Panc1 (cell line): ENCODE data around the gene PREP. TPM values are rescaled to one million over a fixed set of nuclear protein-coding genes. Genes with fewer than 3 reads are reported as not detected.

Experiments
- ATAC-seq: fragments of 200-7000 bp; cut with Tn5 transposase; 2 replicates; pipeline ENCODE4 v1.9.1; 2020; ENCODE audit warnings: mild to moderate bottlenecking, moderate library complexity
- BruUV-seq: library from RNA; stranded (reverse); fragments of 400-500 nt; replicated peaks from 2 replicates; lab custom pipeline; 2021; lab: Mats Ljungman, UMichigan
- CTCF ChIA-PET: fragments of 300-600 bp; sonication (Branson Sonifier 250); formaldehyde crosslinking; loops from one replicate; lab custom pipeline; 2022; ENCODE audit warnings: antibody characterized with exemption; lab: Charles Lee
- POLR2A ChIA-PET: fragments of 300-600 bp; sonication (Branson Sonifier 250); formaldehyde crosslinking; loops from one replicate; lab custom pipeline; 2022; ENCODE audit warnings: antibody characterized with exemption; lab: Charles Lee
- DNase-seq: peaks from one replicate; pipeline ENCODE4 v3.0.0-alpha.2; 2010; ENCODE audit warnings: low read depth, low spot score
- H3K27ac ChIP-seq: 2 replicates; pipeline ENCODE4 v1.5.1; 2011; ENCODE audit warnings: mild to moderate bottlenecking, low read length, inconsistent platforms
- H3K27me3 ChIP-seq: fragments of 200-500 bp; sonication (Bioruptor generic); 2 replicates; pipeline ENCODE4 v1.6.0; 2014; ENCODE audit warnings: low read length, inconsistent platforms; ENCODE audit not compliant: control insufficient read depth, insufficient read depth
- H3K36me3 ChIP-seq: fragments of 200-500 bp; sonication (Bioruptor generic); 2 replicates; pipeline ENCODE4 v1.5.1; 2014; ENCODE audit warnings: inconsistent platforms, mild to moderate bottlenecking, low read length, moderate library complexity; ENCODE audit not compliant: control insufficient read depth, insufficient read depth
- H3K4me1 ChIP-seq: 2 replicates; pipeline ENCODE4 v1.5.1; 2011; ENCODE audit warnings: inconsistent platforms, mild to moderate bottlenecking, low read length, moderate library complexity; ENCODE audit not compliant: control insufficient read depth, insufficient read depth
- H3K4me3 ChIP-seq, 2 experiments: 2 replicates each; pipeline ENCODE4 v1.5.1; 2011 to 2012; ENCODE audit warnings: low read depth in 2 of 2, low read length in 2 of 2, mild to moderate bottlenecking in 2 of 2, inconsistent platforms in 1 of 2, moderate library complexity in 1 of 2
- H3K9me3 ChIP-seq: fragments of 200-500 bp; sonication (Bioruptor generic); 2 replicates; pipeline ENCODE4 v1.5.1; 2014; ENCODE audit warnings: low read depth, mild to moderate bottlenecking, inconsistent platforms, low read length, moderate library complexity; ENCODE audit not compliant: control insufficient read depth, insufficient read depth
- CTCF ChIP-seq: fragments of 450-650 bp; IDR thresholded peaks from 2 replicates; pipeline ENCODE4 v1.5.1; 2017; ENCODE audit warnings: mild to moderate bottlenecking
- POLR2AphosphoS5 ChIP-seq: IDR thresholded peaks from 2 replicates; pipeline ENCODE4 v1.6.1; 2012; ENCODE audit warnings: mild to moderate bottlenecking, low read depth, low read length, moderate library complexity
- REST ChIP-seq, 2 experiments: IDR thresholded peaks; 2 replicates each; pipeline ENCODE4 v1.6.1; 2011 to 2012; ENCODE audit warnings: low read depth in 2 of 2, control low read depth in 1 of 2, low read length in 1 of 2, mild to moderate bottlenecking in 1 of 2, moderate library complexity in 1 of 2; ENCODE audit not compliant: insufficient read depth in 1 of 2
- SIN3A ChIP-seq: IDR thresholded peaks from 2 replicates; pipeline ENCODE4 v1.6.1; 2012; ENCODE audit warnings: low read depth, mild to moderate bottlenecking, low read length, moderate library complexity, borderline replicate concordance; ENCODE audit not compliant: insufficient read depth
- TCF7L2 ChIP-seq: IDR thresholded peaks from 2 replicates; pipeline ENCODE4 v1.6.1; 2011; ENCODE audit warnings: mild to moderate bottlenecking, low read depth, low read length, inconsistent platforms
- in situ Hi-C: cut with HindIII; loops from 2 replicates; pipeline ENCODE4 v1.10.0; 2016; ENCODE audit warnings: low sequenced_read_pairs, low pct_unique_long_range_greater_than_20kb
- intact Hi-C: fragments of 100-400 bp; cut with micrococcal nuclease; formaldehyde crosslinking; loops from one replicate; pipeline ENCODE4 v1.10.0; 2022; ENCODE audit not compliant: unreplicated experiment
- total RNA-seq: library from RNA; stranded (reverse); gene quantifications from one replicate; pipeline ENCODE4 v1.2.1, GENCODE V29; 2021; ENCODE audit not compliant: unreplicated experiment

The PREP gene
- total RNA-seq, 1 experiment from 2014 or later = 50.4 TPM

- no peaks in the 10 kb centered on the region for H3K36me3 ChIP-seq
- no TSS peak for BruUV-seq
- no peaks in the 10 kb centered on the region for H3K27me3 ChIP-seq
- peaks cover 15% of the 10 kb centered on the region for H3K4me1 ChIP-seq
- no peak overlapping the region for H3K4me3 ChIP-seq
- TF ChIP-seq SIN3A = no peak
- TF ChIP-seq CTCF = no peak
- no peak for TF ChIP-seq POLR2AphosphoS5
- DNase-seq = no peak
- intact Hi-C loops (loop anchor here (5.0 to 10.0 kb wide), 4 partner anchors 53 to 875 kb away; partner anchors contain the start of gene PRDM1), in situ Hi-C loops (no loop called here)
- H3K9me3 ChIP-seq = no peaks in the 10 kb centered on the region
- CTCF ChIA-PET = no interaction called here
- no peak for ATAC-seq
- POLR2A ChIA-PET = no interaction called here
- H3K27ac ChIP-seq = peak overlapping the region; percentile 51; the same call in 1 of the 2 replicates
These were observed 26.8 kb upstream of the PREP start for GRCh38 chr6:105429676-105430075.

- H3K9me3 ChIP-seq = no peaks in the 10 kb centered on the region
- ChIA-PET POLR2A (no interaction called here), CTCF (no interaction called here)
- in situ Hi-C loops (no loop called here), intact Hi-C loops (loop anchor here (10.0 kb wide), 1 partner anchor 876 kb away; no protein-coding TSS in a partner anchor)
- H3K4me1 ChIP-seq = peaks cover 15% of the 10 kb centered on the region
- no peaks in the 10 kb centered on the region for H3K36me3 ChIP-seq
- H3K27me3 ChIP-seq = no peaks in the 10 kb centered on the region
- no peak overlapping the region for H3K4me3 ChIP-seq
- BruUV-seq = no TSS peak
- TF ChIP-seq REST (IDR thresholded peaks at IDR 0.05; ENCODE audit: insufficient read depth in 1 of 2, low read depth in 2 of 2, low read length in 1 of 2) (no peak), TCF7L2 (no peak), SIN3A (no peak), POLR2AphosphoS5 (no peak), CTCF (no peak)
- H3K27ac ChIP-seq = no peak overlapping the region; the same call in 1 of the 2 replicates
- DNase-seq (no peak), ATAC-seq (no peak)
These were observed 25.6 kb upstream of the PREP start for GRCh38 chr6:105428342-105428957.
